Esophagus muscularis mucosa (tissue), 4 donors: ENCODE results near the gene ERAS. TPM values are rescaled to one million over a fixed set of nuclear protein-coding genes. Genes with fewer than 3 reads are reported as not detected.

ENCODE experiments used
- DNase-seq: peaks from one replicate; pipeline ENCODE4 v3.0.0-alpha.2; 2017; ENCODE audit errors: extremely low spot score
- H3K27ac ChIP-seq, 4 donors: fragments of 200-600 bp; sonication (generic); replicated peaks in 1 of 4; 1 replicate in 3 of 4; 2 replicates in 1 of 4; pipeline ENCODE4 v1.5.1; 2016 to 2019; ENCODE audit warnings: mild to moderate bottlenecking in 1 of 4
- H3K27me3 ChIP-seq, 4 donors: fragments of 200-600 bp; sonication (generic); one replicate each; pipeline versions ENCODE4 v1.5.1 to v1.6.0; 2016 to 2019
- H3K36me3 ChIP-seq, 4 donors: fragments of 200-600 bp; sonication (generic); one replicate each; pipeline ENCODE4 v1.5.1; 2016 to 2019
- H3K4me1 ChIP-seq, 4 donors: fragments of 200-600 bp; sonication (generic); one replicate each; pipeline ENCODE4 v1.5.1; 2016 to 2019
- H3K4me3 ChIP-seq, 4 donors: fragments of 200-600 bp; sonication (generic); 1 replicate in 2 of 4; 2 replicates in 2 of 4; pipeline ENCODE4 v1.5.1; 2016 to 2019; ENCODE audit warnings: mild to moderate bottlenecking in 4 of 4, moderate library complexity in 1 of 4
- H3K9me3 ChIP-seq, 4 donors: fragments of 200-600 bp; sonication (generic); 1 replicate in 3 of 4; 2 replicates in 1 of 4; pipeline ENCODE4 v1.5.1; 2016 to 2019
- CTCF ChIP-seq, 3 experiments: fragments of 200-600 bp in 2 of 3; fragments of 450-650 bp in 1 of 3; sonication (generic) in 2 of 3; IDR thresholded peaks; one replicate each; pipeline ENCODE4 v1.5.1; 2017 to 2019; ENCODE audit warnings: antibody characterized with exemption in 3 of 3, mild to moderate bottlenecking in 2 of 3, moderate library complexity in 1 of 3
- EP300 ChIP-seq: sonication (generic); formaldehyde crosslinking; IDR thresholded peaks from one replicate; pipeline ENCODE4 v1.6.1; 2017; ENCODE audit warnings: antibody characterized with exemption
- POLR2A ChIP-seq: fragments of 450-650 bp; IDR thresholded peaks from one replicate; pipeline ENCODE4 v1.6.1; 2017; ENCODE audit warnings: antibody characterized with exemption, moderate library complexity, mild to moderate bottlenecking, low read depth
- POLR2AphosphoS5 ChIP-seq, 2 donors: sonication (generic); formaldehyde crosslinking; IDR thresholded peaks; one replicate each; pipeline ENCODE4 v1.6.1; 2017; ENCODE audit warnings: antibody characterized with exemption in 2 of 2
- WGBS: methylation state at CpG from one replicate; pipeline ENCODE4 v1.1.5; 2018; 5-methylcytosine and 5-hydroxymethylcytosine counted together
- intact Hi-C: fragments of 100-400 bp; cut with DNase I; formaldehyde crosslinking; loops from one replicate; pipeline ENCODE4 v1.15.1; 2023
- total RNA-seq, 4 donors: library from RNA; depleted of rRNA; stranded (reverse); fragments of >200 nt; gene quantifications; one replicate each; pipeline versions ENCODE4 v1.1.0 to v1.2.1, GENCODE V29; 2016

The ERAS gene
- not detected for total RNA-seq

- WGBS: 70% methylated on average over 19 of the region's 67 CpGs
- no peak for DNase-seq
- no peak within 1 kb of the TSS for H3K4me3 ChIP-seq
Measured at GRCh38 chrX:48826135-48826875, at the start of gene ERAS. ERAS (plus strand) TSS chrX:48826513; CDS start chrX:48829124, 2,611 bp downstream.

GRCh38 chrX:48776818-48777439 lies 49.4 kb upstream of the ERAS start:
- WGBS: 70% methylated on average over 13 of the region's 13 CpGs
- intact Hi-C loops: no loop called here
- Histone ChIP-seq H3K27me3 (no peaks in the 10 kb centered on the region), H3K36me3 (no peaks in the 10 kb centered on the region), H3K27ac (no peak overlapping the region), H3K9me3 (no peaks in the 10 kb centered on the region), H3K4me1 (no peaks in the 10 kb centered on the region), H3K4me3 (no peak overlapping the region)
- DNase-seq: no peak
- no peak for TF ChIP-seq EP300

More at GRCh38 chrX:48826135-48826875, at the start of gene ERAS:
- Histone ChIP-seq H3K36me3 (peaks cover 0 to 51% (median 41%) of the 10 kb centered on the region in 4 donors), H3K27me3 (peaks cover 0 to 8% (median 4%) of the 10 kb centered on the region in 4 donors), H3K4me1 (peaks cover 0 to 4% (median 0%) of the 10 kb centered on the region in 4 donors), H3K27ac (no peak within 1 kb of the TSS), H3K9me3 (peaks cover 0 to 19% (median 0%) of the 10 kb centered on the region in 4 donors)
- TF ChIP-seq CTCF (IDR thresholded peaks at IDR 0.05): no peak
- TF ChIP-seq POLR2A: no peak
- TF ChIP-seq EP300: no peak
- TF ChIP-seq POLR2AphosphoS5 (IDR thresholded peaks at IDR 0.05): no peak
- intact Hi-C loops: no loop called here

GRCh38 chrX:48779399-48779798 lies 46.9 kb upstream of the ERAS start:
- DNase-seq: no peak
- intact Hi-C loops: no loop called here
- no peaks in the 10 kb centered on the region for H3K27me3 ChIP-seq
- H3K36me3 ChIP-seq: no peaks in the 10 kb centered on the region
- TF ChIP-seq CTCF (IDR thresholded peaks at IDR 0.05) (no peak), POLR2A (no peak), POLR2AphosphoS5 (IDR thresholded peaks at IDR 0.05) (no peak), EP300 (no peak)
- WGBS: 81% methylated on average over 7 of the region's 7 CpGs
- H3K9me3 ChIP-seq: no peaks in the 10 kb centered on the region
- H3K4me1 ChIP-seq: no peaks in the 10 kb centered on the region
- H3K27ac ChIP-seq: no peak overlapping the region
- H3K4me3 ChIP-seq: no peak overlapping the region

GRCh38 chrX:48781705-48782104 lies 44.6 kb upstream of the ERAS start:
- TF ChIP-seq CTCF (IDR thresholded peaks at IDR 0.05): no peak
- TF ChIP-seq POLR2A: no peak
- TF ChIP-seq POLR2AphosphoS5 (IDR thresholded peaks at IDR 0.05): no peak
- no peak for TF ChIP-seq EP300
- 86% methylated on average over 6 of the region's 6 CpGs for WGBS
- no peak overlapping the region for H3K27ac ChIP-seq
- intact Hi-C loops: no loop called here
- H3K36me3 ChIP-seq: no peaks in the 10 kb centered on the region
- no peak overlapping the region for H3K4me3 ChIP-seq
- peaks cover 0 to 6% (median 0%) of the 10 kb centered on the region in 4 donors for H3K27me3 ChIP-seq
- no peaks in the 10 kb centered on the region for H3K4me1 ChIP-seq
- H3K9me3 ChIP-seq: no peaks in the 10 kb centered on the region
- DNase-seq: no peak

GRCh38 chrX:48782216-48782615 lies 44.1 kb upstream of the ERAS start:
- Histone ChIP-seq H3K9me3 (no peaks in the 10 kb centered on the region), H3K27ac (no peak overlapping the region), H3K4me3 (no peak overlapping the region), H3K27me3 (peaks cover 0 to 9% (median 0%) of the 10 kb centered on the region in 4 donors), H3K4me1 (no peaks in the 10 kb centered on the region), H3K36me3 (no peaks in the 10 kb centered on the region)
- no peak for DNase-seq
- TF ChIP-seq CTCF (IDR thresholded peaks at IDR 0.05): no peak
- TF ChIP-seq POLR2A: no peak
- no peak for TF ChIP-seq POLR2AphosphoS5 (IDR thresholded peaks at IDR 0.05)
- no peak for TF ChIP-seq EP300
- WGBS: 63% methylated on average over 2 of the region's 2 CpGs
- intact Hi-C loops: no loop called here
